OCI-LY7 (cell line): ENCODE results near the gene PYGB.

Source experiments
- EZH2phosphoT487 ChIP-seq: fragments of 200-600 bp; sonication (generic); IDR thresholded peaks from 2 replicates; pipeline ENCODE4 v1.6.1; 2018; ENCODE audit warnings: low read depth, borderline replicate concordance, mild to moderate bottlenecking, mixed run types, antibody characterized with exemption, low read length, moderate library complexity, mixed read lengths
- TF ChIP-seq, protein P1 (sequence below): fragments of 200-600 bp; sonication (generic); conservative IDR thresholded peaks from 2 replicates; pipeline ENCODE4 v1.5.1; 2014; ENCODE audit warnings: mild to moderate bottlenecking, antibody characterized with exemption, low read length, moderate library complexity, mixed read lengths

DNA sequence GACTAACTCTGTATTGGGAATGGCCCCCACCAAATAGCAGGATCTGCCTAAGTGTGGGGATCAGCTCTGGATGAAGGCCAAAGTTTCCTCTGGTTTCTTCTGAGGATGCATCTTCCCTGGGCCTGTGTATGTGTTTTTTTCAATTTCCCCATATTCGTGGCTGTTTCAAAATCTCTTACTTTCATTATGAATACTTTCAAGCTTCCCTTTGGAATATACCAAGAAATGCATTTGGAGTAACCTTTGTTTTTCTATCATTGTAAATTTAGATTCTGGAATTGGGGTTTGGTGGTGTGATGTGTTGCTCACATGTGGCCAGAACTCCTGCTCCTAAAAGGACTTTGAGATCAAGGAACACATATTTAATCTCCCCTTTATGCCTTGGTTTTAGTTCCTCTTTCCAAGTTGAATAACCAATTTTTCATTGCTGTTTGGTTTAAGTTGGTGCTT is 44.0 kb upstream of the PYGB start:
- TF ChIP-seq, protein P1, sequence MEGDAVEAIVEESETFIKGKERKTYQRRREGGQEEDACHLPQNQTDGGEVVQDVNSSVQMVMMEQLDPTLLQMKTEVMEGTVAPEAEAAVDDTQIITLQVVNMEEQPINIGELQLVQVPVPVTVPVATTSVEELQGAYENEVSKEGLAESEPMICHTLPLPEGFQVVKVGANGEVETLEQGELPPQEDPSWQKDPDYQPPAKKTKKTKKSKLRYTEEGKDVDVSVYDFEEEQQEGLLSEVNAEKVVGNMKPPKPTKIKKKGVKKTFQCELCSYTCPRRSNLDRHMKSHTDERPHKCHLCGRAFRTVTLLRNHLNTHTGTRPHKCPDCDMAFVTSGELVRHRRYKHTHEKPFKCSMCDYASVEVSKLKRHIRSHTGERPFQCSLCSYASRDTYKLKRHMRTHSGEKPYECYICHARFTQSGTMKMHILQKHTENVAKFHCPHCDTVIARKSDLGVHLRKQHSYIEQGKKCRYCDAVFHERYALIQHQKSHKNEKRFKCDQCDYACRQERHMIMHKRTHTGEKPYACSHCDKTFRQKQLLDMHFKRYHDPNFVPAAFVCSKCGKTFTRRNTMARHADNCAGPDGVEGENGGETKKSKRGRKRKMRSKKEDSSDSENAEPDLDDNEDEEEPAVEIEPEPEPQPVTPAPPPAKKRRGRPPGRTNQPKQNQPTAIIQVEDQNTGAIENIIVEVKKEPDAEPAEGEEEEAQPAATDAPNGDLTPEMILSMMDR = no peak
- no peak for TF ChIP-seq EZH2phosphoT487
